Ishikawa (cell line): Measurements from ENCODE around the gene NKD1.

Experiments
- CEBPB ChIP-seq: IDR thresholded peaks from 2 replicates; pipeline ENCODE4 v1.6.1; 2012
- CREB1 ChIP-seq: IDR thresholded peaks from 2 replicates; pipeline ENCODE4 v1.6.1; 2012; ENCODE audit warnings: low read depth
- FOXM1 ChIP-seq: IDR thresholded peaks from 2 replicates; pipeline ENCODE4 v1.6.1; 2012; ENCODE audit warnings: low read depth, borderline replicate concordance
- RAD21 ChIP-seq: IDR thresholded peaks from 2 replicates; pipeline ENCODE4 v1.6.1; 2012; ENCODE audit warnings: low read depth
- TAF1 ChIP-seq: IDR thresholded peaks from 2 replicates; pipeline ENCODE4 v1.6.1; 2012; ENCODE audit warnings: low read depth, mild to moderate bottlenecking
- YY1 ChIP-seq: IDR thresholded peaks from 2 replicates; pipeline ENCODE4 v1.6.1; 2012; ENCODE audit warnings: low read depth
- TF ChIP-seq, protein P1 (sequence below): IDR thresholded peaks from 2 replicates; pipeline ENCODE4 v1.6.1; 2012

DNA sequence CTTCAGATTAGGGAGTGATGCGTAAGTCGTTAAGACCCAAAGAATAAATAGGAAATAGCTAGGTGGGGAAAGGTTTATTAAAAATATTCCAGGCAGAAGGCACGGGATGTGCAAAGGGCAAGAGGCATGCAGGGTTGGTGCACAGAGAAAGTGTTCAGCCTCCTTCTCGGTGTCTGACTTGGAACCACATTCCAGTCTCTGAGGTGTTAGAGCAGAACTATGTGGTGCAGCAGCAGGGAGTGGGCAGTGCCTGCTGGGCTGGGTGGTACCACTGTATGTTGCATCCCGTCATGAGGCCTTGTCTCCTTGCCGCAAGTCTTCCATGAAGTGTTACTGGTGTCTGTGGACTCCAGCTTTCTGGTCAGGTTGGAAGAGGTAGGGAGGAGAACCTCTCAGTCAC, 11.1 kb downstream of the NKD1 start:
- TF ChIP-seq RAD21 (no peak), YY1 (no peak), CREB1 (no peak), CEBPB (no peak), FOXM1 (no peak), TAF1 (no peak)
- TF ChIP-seq, protein P1, sequence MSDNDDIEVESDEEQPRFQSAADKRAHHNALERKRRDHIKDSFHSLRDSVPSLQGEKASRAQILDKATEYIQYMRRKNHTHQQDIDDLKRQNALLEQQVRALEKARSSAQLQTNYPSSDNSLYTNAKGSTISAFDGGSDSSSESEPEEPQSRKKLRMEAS: no peak
